Measurements from ENCODE around the gene NAA35. TPM values are rescaled to one million over a fixed set of nuclear protein-coding genes. Genes with fewer than 3 reads are reported as not detected.

NAA35 gene
- total RNA-seq, 2 donors from 2014 or later = 25.1 to 29.0 TPM

DNA sequence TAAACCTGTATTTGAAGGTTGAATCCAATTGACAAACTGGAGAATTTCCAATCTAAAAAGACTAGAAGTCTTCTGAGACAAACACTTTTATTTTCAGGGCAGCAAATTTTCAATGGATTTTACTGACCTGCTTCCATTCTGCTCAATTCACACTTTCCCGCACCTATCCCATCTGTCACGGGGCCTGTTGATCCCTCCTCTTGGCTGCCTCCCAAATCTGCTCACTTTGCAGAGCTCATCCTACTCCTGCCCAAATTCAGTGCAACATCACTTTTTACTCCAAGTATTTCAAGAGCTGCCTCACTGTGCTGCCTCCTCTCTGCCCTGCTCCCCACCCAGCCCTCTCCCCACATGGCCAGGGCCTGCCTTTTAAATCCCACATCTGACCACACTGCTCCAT is 123.3 kb downstream of the NAA35 start:
- Mint-ChIP-seq H3K4me3 (no peak overlapping the region), H3K4me1 (ENCODE audit: low read depth) (no peaks in the 10 kb centered on the region), H3K27ac (no peak overlapping the region), H3K9me3 (no peaks in the 10 kb centered on the region), H3K36me3 (ENCODE audit: insufficient read depth in 2 of 2) (no peaks in the 10 kb centered on the region), H3K27me3 (ENCODE audit: low read depth) (peaks cover 12% of the 10 kb centered on the region)
- ATAC-seq (replicated peaks in 1 of 2) (no peak), DNase-seq (no peak)

DNA sequence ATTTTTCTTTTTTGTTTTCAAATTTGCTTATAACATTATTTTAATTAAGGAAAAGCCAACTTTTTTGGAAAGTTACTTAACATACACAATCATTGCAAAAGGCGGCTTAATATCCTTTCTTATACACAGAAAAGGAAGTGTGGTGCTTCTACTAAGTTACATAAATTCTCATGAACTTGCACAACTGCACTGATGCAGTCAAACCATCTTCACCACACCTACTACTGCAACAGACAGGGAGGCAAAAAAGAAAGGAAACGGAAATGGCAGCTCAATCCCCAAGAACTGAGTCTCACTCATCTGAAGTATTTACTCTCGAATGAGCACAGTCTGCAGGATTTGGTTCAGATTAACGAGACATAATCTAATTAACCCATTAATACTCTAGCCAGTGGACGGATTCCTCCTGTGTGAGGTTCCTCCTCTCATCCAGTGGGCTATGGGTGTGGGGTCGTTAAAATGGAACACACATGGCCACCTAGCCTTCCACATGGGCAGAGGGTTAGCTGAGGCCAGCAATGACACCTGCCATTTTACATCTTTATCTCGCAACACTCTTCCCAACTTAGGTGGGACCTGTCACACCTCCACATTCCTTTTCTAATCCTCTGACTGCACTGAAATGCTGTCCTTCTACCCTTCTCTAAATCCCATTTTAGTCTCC is 128.4 kb downstream of the NAA35 start:
- Mint-ChIP-seq H3K27ac (no peak overlapping the region), H3K4me1 (ENCODE audit: low read depth) (no peaks in the 10 kb centered on the region), H3K4me3 (no peak overlapping the region), H3K36me3 (ENCODE audit: insufficient read depth in 2 of 2) (no peaks in the 10 kb centered on the region), H3K9me3 (no peaks in the 10 kb centered on the region), H3K27me3 (ENCODE audit: low read depth) (peaks cover 5% of the 10 kb centered on the region)
- DNase-seq (no peak), ATAC-seq (replicated peaks in 1 of 2) (no peak)

Other genes starting within 250 kb of the NAA35 start
- 10 to 100 TPM; 52.3 to 58.2 TPM for gene AGTPBP1, start 199.2 kb upstream of the NAA35 start, total RNA-seq
- gene GOLM1, start 158.4 kb downstream of the NAA35 start, total RNA-seq = 1 to 10 TPM; 1.2 to 2.7 TPM

All from activated T-cell treated with anti-CD3 and anti-CD28 coated beads, Interleukin-2, amount 50 U/mL, for 72 hours (primary cell).